K562 (cell line): Measurements from ENCODE around the gene RTL10. TPM values are rescaled to one million over a fixed set of nuclear protein-coding genes. Genes with fewer than 3 reads are reported as not detected.

ENCODE experiments used
- CHD1 ChIP-seq: fragments of 200-600 bp; sonication (generic); IDR thresholded peaks from one replicate; pipeline ENCODE4 v1.6.1; 2012; ENCODE audit warnings: mild to moderate bottlenecking, moderate library complexity, low read length, inconsistent platforms
- ELF4 ChIP-seq: fragments of 450-650 bp; formaldehyde crosslinking; IDR thresholded peaks from 2 replicates; pipeline ENCODE4 v1.4.0; 2022; ENCODE audit warnings: missing genetic modification characterization
- ETV6 ChIP-seq, 3 experiments: fragments of 150-350 bp in 1 of 3; sonication (generic) in 1 of 3; formaldehyde crosslinking in 1 of 3; IDR thresholded peaks; 2 replicates each; pipeline versions ENCODE4 v1.6.1 to v1.8.0; 2014 to 2022; ENCODE audit warnings: borderline replicate concordance in 2 of 3, low read depth in 2 of 3, antibody characterized with exemption in 1 of 3, low read length in 1 of 3, mild to moderate bottlenecking in 1 of 3, missing genetic modification reagents in 1 of 3
- GABPA ChIP-seq: fragments of 200-800 bp; sonication (Bioruptor generic); conservative IDR thresholded peaks from 2 replicates; pipeline ENCODE4 v1.6.1; 2016; ENCODE audit warnings: low read depth, missing genetic modification characterization, missing compliant biosample characterization
- HNRNPK ChIP-seq: fragments of 200-400 bp; formaldehyde crosslinking; IDR thresholded peaks from one replicate; pipeline ENCODE4 v1.6.1; 2018; ENCODE audit warnings: mild to moderate bottlenecking, low read depth, low read length; ENCODE audit not compliant: poor library complexity, severe bottlenecking
- KLF1 ChIP-seq: fragments of 450-650 bp; IDR thresholded peaks from 2 replicates; pipeline ENCODE4 v1.6.1; 2016; ENCODE audit warnings: missing genetic modification characterization, missing compliant biosample characterization
- KLF6 ChIP-seq: fragments of 250-450 bp; sonication (Bioruptor Pico); IDR thresholded peaks from 2 replicates; pipeline ENCODE4 v1.4.0; 2020; ENCODE audit warnings: mild to moderate bottlenecking, moderate library complexity, borderline replicate concordance
- LARP7 ChIP-seq: fragments of 450-650 bp; IDR thresholded peaks from 2 replicates; pipeline ENCODE4 v1.6.1; 2016
- MAZ ChIP-seq, 2 experiments: fragments of 450-650 bp in 1 of 2; sonication (generic) in 1 of 2; formaldehyde crosslinking; IDR thresholded peaks in 1 of 2; conservative IDR thresholded peaks in 1 of 2; 2 replicates each; pipeline versions ENCODE4 v1.4.0 to v1.5.0; 2020; ENCODE audit warnings: mild to moderate bottlenecking in 1 of 2, missing genetic modification reagents in 1 of 2
- NFE2L1 ChIP-seq: fragments of 450-650 bp; IDR thresholded peaks from 2 replicates; pipeline ENCODE4 v1.6.1; 2016; ENCODE audit warnings: missing genetic modification characterization, low read depth, mild to moderate bottlenecking, missing compliant biosample characterization, moderate library complexity, borderline replicate concordance
- RBM15 ChIP-seq: fragments of 200-400 bp; formaldehyde crosslinking; IDR thresholded peaks from 2 replicates; pipeline ENCODE4 v1.6.1; 2018; ENCODE audit warnings: mild to moderate bottlenecking, low read length, moderate library complexity; ENCODE audit not compliant: insufficient read depth
- RFX5 ChIP-seq: IDR thresholded peaks from 2 replicates; pipeline ENCODE4 v1.6.1; 2011; ENCODE audit warnings: low read depth, mild to moderate bottlenecking, improper control_type of control experiment, low read length
- TAF1 ChIP-seq: IDR thresholded peaks from 2 replicates; pipeline ENCODE4 v1.6.1; 2011; ENCODE audit warnings: mild to moderate bottlenecking, low read length, moderate library complexity; ENCODE audit not compliant: insufficient read depth, control insufficient read depth, severe bottlenecking; ENCODE audit errors: extremely low read depth
- TRIM24 ChIP-seq, 2 experiments: fragments of 450-650 bp; IDR thresholded peaks; 2 replicates each; pipeline ENCODE4 v1.6.1; 2016
- ZKSCAN8 ChIP-seq: fragments of 200-800 bp; sonication (Bioruptor generic); IDR thresholded peaks from 2 replicates; pipeline ENCODE4 v1.6.1; 2016; ENCODE audit warnings: missing genetic modification characterization, missing compliant biosample characterization
- polyA plus RNA-seq, 8 experiments: library from polyadenylated mRNA; depleted of rRNA in 4 of 8; stranded (reverse) in 5 of 8; unstranded in 3 of 8; fragments of >200 nt; fragmentation: Nextera tagmentation in 2 of 8; fragmentation: Illumina TruSeq in 1 of 8; extraction: Ambion mirVana in 2 of 8; extraction: Trizol in 1 of 8; gene quantifications; 2 replicates each; pipeline versions ENCODE4 v1.2.1 to v1.2.3, GENCODE V29; 2011 to 2014; ENCODE audit warnings: inconsistent platforms in 1 of 8, missing spikeins in 1 of 8
- total RNA-seq, 7 experiments: library from RNA; depleted of rRNA in 6 of 7; stranded (reverse); fragments of >200 nt in 6 of 7; fragmentation: Illumina TruSeq in 2 of 7; extraction: Trizol in 2 of 7; gene quantifications; 2 replicates each; pipeline versions ENCODE4 v1.2.1 to v1.2.3, GENCODE V29; 2011 to 2021; ENCODE audit warnings: low replicate concordance in 1 of 7
- TF ChIP-seq, protein P1 (sequence below): sonication (generic); formaldehyde crosslinking; IDR thresholded peaks from 2 replicates; pipeline ENCODE4 v1.8.0; 2022; ENCODE audit warnings: missing genetic modification reagents, mild to moderate bottlenecking, borderline replicate concordance
- TF ChIP-seq, protein P2 (sequence below), 2 experiments: fragments of 450-650 bp; conservative IDR thresholded peaks; 2 replicates each; pipeline ENCODE4 v1.6.1; 2017; ENCODE audit warnings: mild to moderate bottlenecking in 2 of 2, moderate library complexity in 2 of 2
- TF ChIP-seq, protein P3 (sequence below): fragments of 250-450 bp; sonication (Bioruptor Pico); IDR thresholded peaks from 2 replicates; pipeline ENCODE4 v1.9.0; 2021; ENCODE audit warnings: mild to moderate bottlenecking, inconsistent platforms
- TF ChIP-seq, protein P4 (sequence below): fragments of 250-450 bp; sonication (Bioruptor Pico); IDR thresholded peaks from 2 replicates; pipeline ENCODE4 v1.5.0; 2020; ENCODE audit warnings: mild to moderate bottlenecking

RTL10 gene
- total and polyA plus RNA-seq, 9 of the 15 experiments (the other 6 are each of a cell fraction or from before 2014, with no cell fraction given) = 19.8 to 75.5 (median 32.5) TPM

DNA sequence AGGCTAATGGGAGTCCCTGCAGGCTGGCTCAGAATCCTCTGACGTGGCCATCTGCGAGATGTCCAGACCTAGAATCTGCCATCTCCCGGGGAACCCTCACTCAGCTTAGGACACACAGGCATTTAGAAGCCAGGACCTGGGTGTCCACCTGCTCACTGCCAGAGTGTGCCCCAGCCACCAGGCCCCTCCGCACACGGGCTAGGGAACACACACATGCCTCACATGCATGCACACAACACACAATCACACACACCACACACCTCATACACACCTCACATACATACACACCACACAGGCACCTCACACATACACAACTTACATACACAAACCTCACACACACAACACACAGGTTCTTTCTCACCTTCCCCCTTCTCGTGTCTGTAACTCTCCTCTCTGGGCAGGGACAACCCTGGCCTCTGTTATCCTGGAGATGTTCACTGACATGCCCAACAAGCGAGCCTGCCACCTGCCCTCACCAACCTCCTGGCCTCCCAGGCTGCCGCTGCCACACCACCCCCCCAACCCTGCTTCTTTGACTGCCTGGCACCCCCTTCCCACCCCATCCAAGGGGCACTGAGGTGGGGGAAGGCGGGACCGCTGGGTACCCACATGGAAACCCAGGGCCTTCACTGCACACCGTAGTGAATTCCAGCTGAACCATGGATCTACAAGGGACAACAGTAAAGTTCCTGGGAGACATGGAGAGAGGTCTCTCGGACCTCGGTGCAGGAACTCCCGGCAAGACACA lies 38.1 kb downstream of the RTL10 start (continued):
- TF ChIP-seq, protein P1, sequence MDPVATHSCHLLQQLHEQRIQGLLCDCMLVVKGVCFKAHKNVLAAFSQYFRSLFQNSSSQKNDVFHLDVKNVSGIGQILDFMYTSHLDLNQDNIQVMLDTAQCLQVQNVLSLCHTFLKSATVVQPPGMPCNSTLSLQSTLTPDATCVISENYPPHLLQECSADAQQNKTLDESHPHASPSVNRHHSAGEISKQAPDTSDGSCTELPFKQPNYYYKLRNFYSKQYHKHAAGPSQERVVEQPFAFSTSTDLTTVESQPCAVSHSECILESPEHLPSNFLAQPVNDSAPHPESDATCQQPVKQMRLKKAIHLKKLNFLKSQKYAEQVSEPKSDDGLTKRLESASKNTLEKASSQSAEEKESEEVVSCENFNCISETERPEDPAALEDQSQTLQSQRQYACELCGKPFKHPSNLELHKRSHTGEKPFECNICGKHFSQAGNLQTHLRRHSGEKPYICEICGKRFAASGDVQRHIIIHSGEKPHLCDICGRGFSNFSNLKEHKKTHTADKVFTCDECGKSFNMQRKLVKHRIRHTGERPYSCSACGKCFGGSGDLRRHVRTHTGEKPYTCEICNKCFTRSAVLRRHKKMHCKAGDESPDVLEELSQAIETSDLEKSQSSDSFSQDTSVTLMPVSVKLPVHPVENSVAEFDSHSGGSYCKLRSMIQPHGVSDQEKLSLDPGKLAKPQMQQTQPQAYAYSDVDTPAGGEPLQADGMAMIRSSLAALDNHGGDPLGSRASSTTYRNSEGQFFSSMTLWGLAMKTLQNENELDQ = no peak
- no peak for TF ChIP-seq ZKSCAN8
- TF ChIP-seq KLF1 (tag) = no peak
- TF ChIP-seq, protein P2, sequence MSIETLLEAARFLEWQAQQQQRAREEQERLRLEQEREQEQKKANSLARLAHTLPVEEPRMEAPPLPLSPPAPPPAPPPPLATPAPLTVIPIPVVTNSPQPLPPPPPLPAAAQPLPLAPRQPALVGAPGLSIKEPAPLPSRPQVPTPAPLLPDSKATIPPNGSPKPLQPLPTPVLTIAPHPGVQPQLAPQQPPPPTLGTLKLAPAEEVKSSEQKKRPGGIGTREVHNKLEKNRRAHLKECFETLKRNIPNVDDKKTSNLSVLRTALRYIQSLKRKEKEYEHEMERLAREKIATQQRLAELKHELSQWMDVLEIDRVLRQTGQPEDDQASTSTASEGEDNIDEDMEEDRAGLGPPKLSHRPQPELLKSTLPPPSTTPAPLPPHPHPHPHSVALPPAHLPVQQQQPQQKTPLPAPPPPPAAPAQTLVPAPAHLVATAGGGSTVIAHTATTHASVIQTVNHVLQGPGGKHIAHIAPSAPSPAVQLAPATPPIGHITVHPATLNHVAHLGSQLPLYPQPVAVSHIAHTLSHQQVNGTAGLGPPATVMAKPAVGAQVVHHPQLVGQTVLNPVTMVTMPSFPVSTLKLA (conservative IDR thresholded peaks at IDR 0.05) = no peak
- peak; percentile 79; the same call in 1 of the 2 replicates for TF ChIP-seq ELF4 (CRISPR knock-in tag)
- TF ChIP-seq MAZ (CRISPR knock-in tag; conservative IDR thresholded peaks at IDR 0.05 in 1 of 2, IDR thresholded peaks at IDR 0.05 in 1 of 2) = no peak
- TF ChIP-seq HNRNPK = no peak
- no peak for TF ChIP-seq RBM15
- TF ChIP-seq TAF1 = no peak
- no peak for TF ChIP-seq TRIM24 (IDR thresholded peaks at IDR 0.05)
- TF ChIP-seq NFE2L1 (tag) = no peak
- TF ChIP-seq LARP7 = peak; percentile 99
- no peak for TF ChIP-seq ETV6 (IDR thresholded peaks at IDR 0.05; ENCODE audit: borderline replicate concordance in 1 of 2, low read depth in 2 of 2, low read length in 1 of 2)
- TF ChIP-seq ETV6 (CRISPR knock-in tag; IDR thresholded peaks at IDR 0.05; ENCODE audit: borderline replicate concordance) = no peak
- no peak for TF ChIP-seq KLF6 (CRISPR knock-in tag)
- TF ChIP-seq, protein P3, sequence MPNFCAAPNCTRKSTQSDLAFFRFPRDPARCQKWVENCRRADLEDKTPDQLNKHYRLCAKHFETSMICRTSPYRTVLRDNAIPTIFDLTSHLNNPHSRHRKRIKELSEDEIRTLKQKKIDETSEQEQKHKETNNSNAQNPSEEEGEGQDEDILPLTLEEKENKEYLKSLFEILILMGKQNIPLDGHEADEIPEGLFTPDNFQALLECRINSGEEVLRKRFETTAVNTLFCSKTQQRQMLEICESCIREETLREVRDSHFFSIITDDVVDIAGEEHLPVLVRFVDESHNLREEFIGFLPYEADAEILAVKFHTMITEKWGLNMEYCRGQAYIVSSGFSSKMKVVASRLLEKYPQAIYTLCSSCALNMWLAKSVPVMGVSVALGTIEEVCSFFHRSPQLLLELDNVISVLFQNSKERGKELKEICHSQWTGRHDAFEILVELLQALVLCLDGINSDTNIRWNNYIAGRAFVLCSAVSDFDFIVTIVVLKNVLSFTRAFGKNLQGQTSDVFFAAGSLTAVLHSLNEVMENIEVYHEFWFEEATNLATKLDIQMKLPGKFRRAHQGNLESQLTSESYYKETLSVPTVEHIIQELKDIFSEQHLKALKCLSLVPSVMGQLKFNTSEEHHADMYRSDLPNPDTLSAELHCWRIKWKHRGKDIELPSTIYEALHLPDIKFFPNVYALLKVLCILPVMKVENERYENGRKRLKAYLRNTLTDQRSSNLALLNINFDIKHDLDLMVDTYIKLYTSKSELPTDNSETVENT (CRISPR knock-in tag) = no peak
- TF ChIP-seq GABPA (tag) = no peak
- TF ChIP-seq RFX5 = no peak
- TF ChIP-seq, protein P4, sequence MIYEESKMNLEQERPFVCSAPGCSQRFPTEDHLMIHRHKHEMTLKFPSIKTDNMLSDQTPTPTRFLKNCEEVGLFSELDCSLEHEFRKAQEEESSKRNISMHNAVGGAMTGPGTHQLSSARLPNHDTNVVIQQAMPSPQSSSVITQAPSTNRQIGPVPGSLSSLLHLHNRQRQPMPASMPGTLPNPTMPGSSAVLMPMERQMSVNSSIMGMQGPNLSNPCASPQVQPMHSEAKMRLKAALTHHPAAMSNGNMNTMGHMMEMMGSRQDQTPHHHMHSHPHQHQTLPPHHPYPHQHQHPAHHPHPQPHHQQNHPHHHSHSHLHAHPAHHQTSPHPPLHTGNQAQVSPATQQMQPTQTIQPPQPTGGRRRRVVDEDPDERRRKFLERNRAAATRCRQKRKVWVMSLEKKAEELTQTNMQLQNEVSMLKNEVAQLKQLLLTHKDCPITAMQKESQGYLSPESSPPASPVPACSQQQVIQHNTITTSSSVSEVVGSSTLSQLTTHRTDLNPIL (CRISPR knock-in tag) = no peak
- no peak for TF ChIP-seq CHD1
